ENCODE data around the gene BAD.

DNA sequence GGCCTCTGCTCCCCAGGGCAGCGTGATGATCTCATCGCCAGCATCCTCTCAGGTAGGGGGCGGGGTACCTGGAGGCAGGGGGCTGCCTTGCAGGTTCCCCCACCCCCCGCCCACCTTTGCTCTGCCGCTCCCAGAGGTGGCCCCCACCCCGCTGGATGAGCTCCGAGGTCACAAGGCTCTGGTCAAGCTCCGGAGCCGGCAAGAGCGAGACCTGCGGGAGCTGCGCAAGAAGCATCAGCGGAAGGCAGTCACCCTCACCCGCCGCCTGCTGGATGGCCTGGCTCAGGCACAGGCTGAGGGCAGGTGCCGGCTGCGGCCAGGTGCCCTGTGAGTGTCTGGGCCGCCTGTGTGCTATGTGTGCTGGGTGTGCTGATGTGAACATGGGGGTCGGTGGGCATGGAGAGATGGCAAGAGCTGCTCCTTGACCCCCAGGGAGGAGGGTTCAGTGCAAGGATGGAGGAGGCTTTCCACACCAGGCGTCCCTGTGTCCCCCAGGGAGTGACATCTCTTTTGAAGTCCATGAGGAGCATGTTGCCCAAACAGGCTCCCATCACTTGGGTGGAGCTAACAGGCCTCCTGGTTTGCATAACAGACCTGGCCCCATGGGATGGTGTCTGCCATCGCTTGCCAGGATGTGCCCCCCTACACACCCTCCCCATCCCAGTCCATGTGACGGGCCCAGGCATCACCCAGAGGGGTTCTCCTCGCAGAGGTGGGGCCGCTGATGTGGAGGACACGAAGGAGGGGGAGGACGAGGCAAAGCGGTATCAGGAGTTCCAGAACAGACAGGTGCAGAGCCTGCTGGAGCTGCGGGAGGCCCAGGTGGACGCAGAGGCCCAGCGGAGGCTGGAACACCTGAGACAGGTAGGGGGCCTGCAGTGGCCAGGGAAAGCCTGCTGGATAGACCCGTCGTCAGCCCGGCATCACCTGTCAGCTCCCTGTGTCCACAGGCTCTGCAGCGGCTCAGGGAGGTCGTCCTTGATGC is 19.0 kb downstream of the BAD start:
- TF ChIP-seq, protein P1, sequence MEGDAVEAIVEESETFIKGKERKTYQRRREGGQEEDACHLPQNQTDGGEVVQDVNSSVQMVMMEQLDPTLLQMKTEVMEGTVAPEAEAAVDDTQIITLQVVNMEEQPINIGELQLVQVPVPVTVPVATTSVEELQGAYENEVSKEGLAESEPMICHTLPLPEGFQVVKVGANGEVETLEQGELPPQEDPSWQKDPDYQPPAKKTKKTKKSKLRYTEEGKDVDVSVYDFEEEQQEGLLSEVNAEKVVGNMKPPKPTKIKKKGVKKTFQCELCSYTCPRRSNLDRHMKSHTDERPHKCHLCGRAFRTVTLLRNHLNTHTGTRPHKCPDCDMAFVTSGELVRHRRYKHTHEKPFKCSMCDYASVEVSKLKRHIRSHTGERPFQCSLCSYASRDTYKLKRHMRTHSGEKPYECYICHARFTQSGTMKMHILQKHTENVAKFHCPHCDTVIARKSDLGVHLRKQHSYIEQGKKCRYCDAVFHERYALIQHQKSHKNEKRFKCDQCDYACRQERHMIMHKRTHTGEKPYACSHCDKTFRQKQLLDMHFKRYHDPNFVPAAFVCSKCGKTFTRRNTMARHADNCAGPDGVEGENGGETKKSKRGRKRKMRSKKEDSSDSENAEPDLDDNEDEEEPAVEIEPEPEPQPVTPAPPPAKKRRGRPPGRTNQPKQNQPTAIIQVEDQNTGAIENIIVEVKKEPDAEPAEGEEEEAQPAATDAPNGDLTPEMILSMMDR (IDR thresholded peaks at IDR 0.05): no peak
- TF ChIP-seq EZH2 (IDR thresholded peaks at IDR 0.05) (no peak), EZH2phosphoT487 (IDR thresholded peaks at IDR 0.05) (no peak)
